H1 (cell line): ENCODE measurements around the gene TUBB8. TPM values are rescaled to one million over a fixed set of nuclear protein-coding genes. Genes with fewer than 3 reads are reported as not detected.

Experiments used
- RFX5 ChIP-seq: IDR thresholded peaks from 2 replicates; pipeline ENCODE4 v1.6.1; 2011; ENCODE audit warnings: low read depth, low read length, improper control_type of control experiment, borderline replicate concordance
- polyA plus RNA-seq, 7 experiments: library from polyadenylated mRNA; depleted of rRNA in 3 of 7; stranded (reverse) in 5 of 7; unstranded in 2 of 7; fragments of >200 nt in 5 of 7; fragments of 200-250 nt in 2 of 7; gene quantifications; 1 replicate in 5 of 7; 2 replicates in 1 of 7; 4 replicates in 1 of 7; pipeline versions ENCODE4 v1.2.1 to v1.2.3, GENCODE V29; 2011 to 2013; ENCODE audit warnings: missing spikeins in 2 of 7, mixed read lengths in 2 of 7
- total RNA-seq: library from RNA; stranded (reverse); fragmentation: NEBNext Ultra II Directional; extraction: Animal tissue kit (Norgen Biotek cat#: 25700); gene quantifications from 2 replicates; pipeline ENCODE4 v1.2.1, GENCODE V29; 2021
- TF ChIP-seq, protein P1 (sequence below): IDR thresholded peaks from 2 replicates; pipeline ENCODE4 v1.6.1; 2012; ENCODE audit warnings: low read length, inconsistent platforms

Gene TUBB8
- total and polyA plus RNA-seq, 2 of the 8 experiments (the other 6 are each of a cell fraction or from before 2014, with no cell fraction given), result 1.4 to 1.5 TPM

DNA sequence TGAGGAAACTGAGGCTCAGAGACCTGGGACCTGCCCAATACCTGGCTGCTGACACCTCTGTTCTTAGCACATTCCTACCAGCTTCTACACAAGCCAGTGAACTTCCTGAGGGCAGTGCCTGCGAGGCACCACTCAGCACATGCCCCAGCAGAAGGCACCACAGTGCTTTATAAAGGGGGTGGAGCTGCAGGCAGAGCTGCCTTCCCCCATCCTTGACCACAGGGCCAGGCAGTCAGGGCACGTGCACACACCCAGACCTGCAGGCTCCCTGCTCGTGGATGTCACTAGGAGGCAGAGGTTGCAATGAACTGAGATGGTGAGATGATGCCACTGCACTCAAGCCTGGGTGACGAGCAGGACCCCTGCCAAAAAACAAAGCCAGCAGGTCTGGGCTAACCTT, 39.2 kb upstream of the TUBB8 start (continued):
- no peak for TF ChIP-seq RFX5
- TF ChIP-seq, protein P1, sequence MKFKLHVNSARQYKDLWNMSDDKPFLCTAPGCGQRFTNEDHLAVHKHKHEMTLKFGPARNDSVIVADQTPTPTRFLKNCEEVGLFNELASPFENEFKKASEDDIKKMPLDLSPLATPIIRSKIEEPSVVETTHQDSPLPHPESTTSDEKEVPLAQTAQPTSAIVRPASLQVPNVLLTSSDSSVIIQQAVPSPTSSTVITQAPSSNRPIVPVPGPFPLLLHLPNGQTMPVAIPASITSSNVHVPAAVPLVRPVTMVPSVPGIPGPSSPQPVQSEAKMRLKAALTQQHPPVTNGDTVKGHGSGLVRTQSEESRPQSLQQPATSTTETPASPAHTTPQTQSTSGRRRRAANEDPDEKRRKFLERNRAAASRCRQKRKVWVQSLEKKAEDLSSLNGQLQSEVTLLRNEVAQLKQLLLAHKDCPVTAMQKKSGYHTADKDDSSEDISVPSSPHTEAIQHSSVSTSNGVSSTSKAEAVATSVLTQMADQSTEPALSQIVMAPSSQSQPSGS, result no peak
